ENCODE measurements around the gene KDM5B. TPM values are rescaled to one million over a fixed set of nuclear protein-coding genes. Genes with fewer than 3 reads are reported as not detected.

Gene KDM5B
- total RNA-seq, 1 experiment from 2014 or later, result 62.7 TPM

DNA sequence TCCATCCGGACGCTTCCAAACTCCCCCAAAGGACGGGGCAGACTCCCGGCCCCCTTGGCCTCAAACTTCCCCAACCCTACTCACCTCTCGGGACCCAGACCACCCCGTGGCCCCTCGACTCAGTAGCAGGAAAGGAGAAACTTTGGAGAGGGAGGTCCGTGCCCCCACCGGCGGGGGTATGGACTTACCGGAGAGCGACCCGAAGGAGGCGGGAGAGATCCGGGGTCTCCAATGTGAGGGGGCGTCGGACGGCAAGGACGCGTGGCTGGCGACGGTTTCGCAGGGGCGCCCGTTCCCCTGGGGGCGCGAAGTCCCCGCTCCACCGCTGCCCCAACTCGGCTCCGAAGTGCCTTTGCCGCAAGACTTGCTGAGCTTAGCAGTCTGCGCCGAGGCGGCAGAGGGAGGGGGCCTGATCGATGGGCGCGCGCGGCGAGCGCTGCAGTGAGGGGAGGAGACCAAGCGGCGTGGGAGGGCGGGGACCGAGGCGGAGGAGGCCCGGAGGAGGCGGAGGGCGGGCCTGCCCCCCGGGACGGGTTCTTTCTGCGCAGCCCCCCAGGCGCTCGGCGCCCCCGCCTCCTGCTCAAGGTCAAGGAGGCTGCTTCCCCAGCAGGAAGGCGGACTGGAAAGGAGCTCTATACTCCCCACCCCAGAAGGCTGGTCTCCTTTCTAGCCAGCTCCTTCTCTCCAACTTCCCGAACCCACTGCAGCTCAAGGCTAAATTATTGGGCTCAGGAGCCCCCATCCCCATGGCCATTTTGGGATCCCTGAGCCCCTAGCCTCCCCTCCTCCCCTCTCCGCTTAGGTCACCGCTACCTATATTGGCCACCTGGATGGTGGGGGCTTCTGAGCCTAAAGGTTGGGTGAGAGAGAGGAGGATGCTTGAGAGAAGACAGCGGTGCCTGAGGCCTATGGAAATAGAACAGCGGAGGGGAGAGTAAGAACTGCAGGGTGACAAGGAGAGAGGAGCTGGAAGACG, 97.9 kb downstream of the KDM5B start, which contains the start of gene SYT2:
Gene SYT2 (minus strand): TSS at position 385 of the 976 bp plus-strand sequence. CDS start 104,682 bp downstream, outside the sequence.
- peak within 1 kb of the TSS; percentile 42 for H3K27ac Mint-ChIP-seq (ENCODE audit: unreplicated experiment)
- H3K27me3 Mint-ChIP-seq (ENCODE audit: insufficient read depth, unreplicated experiment), result peaks cover 26% of the 10 kb centered on the region
- Histone ChIP-seq H3K4me1 (0 out of 2 replicates have a peak, but pooled peaks cover 10% of the 10 kb centered on the region), H3K9me3 (no peaks in the 10 kb centered on the region), H3K27me3 (replicated peaks; ENCODE audit: control insufficient read depth, insufficient read depth, low read length) (peaks cover 4% of the 10 kb centered on the region; the same call in 1 of the 2 replicates), H3K36me3 (ENCODE audit: control insufficient read depth, insufficient read depth, low read length) (no peaks in the 10 kb centered on the region), H3K4me3 (ENCODE audit: low read depth, low read length) (peak within 1 kb of the TSS; percentile 33)
- CTCF ChIA-PET, result interaction anchor here (0.7 to 1.3 kb wide), 3 partner anchors 9 to 253 kb away, joined by 3 read pairs; no protein-coding TSS in a partner anchor
- H3K36me3 Mint-ChIP-seq (ENCODE audit: insufficient read depth, unreplicated experiment), result no peaks in the 10 kb centered on the region
- no TSS peak for BruUV-seq (replicated peaks)
- peak in 1 of 2 experiments; percentile 48 for DNase-seq
- intact Hi-C loops (cut with micrococcal nuclease; ENCODE audit: unreplicated experiment), result loop anchor here (10.0 kb wide), 1 partner anchor 106 kb away; no protein-coding TSS in a partner anchor
- no peaks in the 10 kb centered on the region for H3K9me3 Mint-ChIP-seq (ENCODE audit: unreplicated experiment)
- POLR2A ChIA-PET, result interaction anchor here (0.6 kb wide), 1 partner anchor 37 kb away, joined by 5 read pairs; no protein-coding TSS in a partner anchor
- H3K4me1 Mint-ChIP-seq (ENCODE audit: low read depth, unreplicated experiment), result peaks cover 14% of the 10 kb centered on the region
- H3K4me3 Mint-ChIP-seq (ENCODE audit: unreplicated experiment), result peak within 1 kb of the TSS; percentile 71
- TF ChIP-seq, protein P1, sequence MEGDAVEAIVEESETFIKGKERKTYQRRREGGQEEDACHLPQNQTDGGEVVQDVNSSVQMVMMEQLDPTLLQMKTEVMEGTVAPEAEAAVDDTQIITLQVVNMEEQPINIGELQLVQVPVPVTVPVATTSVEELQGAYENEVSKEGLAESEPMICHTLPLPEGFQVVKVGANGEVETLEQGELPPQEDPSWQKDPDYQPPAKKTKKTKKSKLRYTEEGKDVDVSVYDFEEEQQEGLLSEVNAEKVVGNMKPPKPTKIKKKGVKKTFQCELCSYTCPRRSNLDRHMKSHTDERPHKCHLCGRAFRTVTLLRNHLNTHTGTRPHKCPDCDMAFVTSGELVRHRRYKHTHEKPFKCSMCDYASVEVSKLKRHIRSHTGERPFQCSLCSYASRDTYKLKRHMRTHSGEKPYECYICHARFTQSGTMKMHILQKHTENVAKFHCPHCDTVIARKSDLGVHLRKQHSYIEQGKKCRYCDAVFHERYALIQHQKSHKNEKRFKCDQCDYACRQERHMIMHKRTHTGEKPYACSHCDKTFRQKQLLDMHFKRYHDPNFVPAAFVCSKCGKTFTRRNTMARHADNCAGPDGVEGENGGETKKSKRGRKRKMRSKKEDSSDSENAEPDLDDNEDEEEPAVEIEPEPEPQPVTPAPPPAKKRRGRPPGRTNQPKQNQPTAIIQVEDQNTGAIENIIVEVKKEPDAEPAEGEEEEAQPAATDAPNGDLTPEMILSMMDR (IDR thresholded peaks at IDR 0.05; ENCODE audit: insufficient read depth in 1 of 2, low read depth in 1 of 2, low read length in 1 of 2, severe bottlenecking in 1 of 2, unreplicated experiment in 1 of 2), result no peak

DNA sequence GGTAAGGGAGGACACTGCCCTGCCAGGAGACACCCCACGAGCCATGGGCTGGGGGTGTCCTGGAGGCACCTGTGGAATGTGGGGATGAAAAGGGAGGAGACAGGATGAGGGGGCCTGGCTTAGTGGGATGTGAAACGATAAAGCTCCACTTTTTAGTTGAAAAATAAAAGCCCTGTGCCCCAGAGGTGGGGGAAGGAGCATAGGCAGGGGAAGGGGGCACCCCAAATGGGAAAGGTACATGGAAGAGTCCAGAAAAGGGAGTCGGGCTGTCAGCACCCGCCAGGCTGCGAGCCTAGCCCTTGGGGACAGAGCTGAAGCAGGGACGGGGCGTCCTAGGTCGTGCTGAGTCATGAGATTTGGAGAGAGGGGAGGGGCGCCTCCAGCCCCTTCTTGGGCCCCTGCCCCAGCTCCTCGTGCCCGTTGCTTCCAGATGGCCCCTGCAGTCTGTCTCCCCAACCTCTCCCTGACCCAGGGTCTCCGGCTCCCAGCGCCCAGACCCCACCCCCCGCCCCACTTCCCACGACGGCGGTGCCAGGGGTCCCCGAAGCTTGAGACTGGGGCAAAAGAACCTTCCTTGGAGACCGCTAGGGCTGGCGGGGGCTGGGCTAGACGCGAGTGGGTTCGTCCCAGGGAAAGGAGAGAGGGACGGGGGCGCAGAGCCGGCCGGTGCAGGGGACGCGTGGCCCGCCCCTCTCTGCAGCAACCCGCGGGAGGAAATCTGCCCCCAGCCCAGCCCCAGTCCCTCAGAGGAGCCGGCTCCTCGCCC, 98.8 kb downstream of the KDM5B start:
- H3K27me3 ChIP-seq (replicated peaks; ENCODE audit: control insufficient read depth, insufficient read depth, low read length), result peaks cover 4% of the 10 kb centered on the region; the same call in 1 of the 2 replicates
- H3K4me1 Mint-ChIP-seq (ENCODE audit: low read depth, unreplicated experiment), result peaks cover 14% of the 10 kb centered on the region
- TF ChIP-seq, protein P1 (IDR thresholded peaks at IDR 0.05; ENCODE audit: insufficient read depth in 1 of 2, low read depth in 1 of 2, low read length in 1 of 2, severe bottlenecking in 1 of 2, unreplicated experiment in 1 of 2), result no peak
- peak overlapping the region; percentile 42 for H3K27ac Mint-ChIP-seq (ENCODE audit: unreplicated experiment)
- H3K4me3 ChIP-seq (ENCODE audit: low read depth, low read length), result peak overlapping the region; percentile 33
- H3K9me3 Mint-ChIP-seq (ENCODE audit: unreplicated experiment), result no peaks in the 10 kb centered on the region
- ChIA-PET CTCF (interaction anchor here (0.6 to 1.3 kb wide), 4 partner anchors 10 to 253 kb away, joined by 3 read pairs; no protein-coding TSS in a partner anchor), POLR2A (no interaction called here)
- no peak for DNase-seq
- BruUV-seq (replicated peaks), result no TSS peak
- H3K4me3 Mint-ChIP-seq (ENCODE audit: unreplicated experiment), result peak overlapping the region; percentile 71
- H3K9me3 ChIP-seq, result no peaks in the 10 kb centered on the region
- no peaks in the 10 kb centered on the region for H3K36me3 Mint-ChIP-seq (ENCODE audit: insufficient read depth, unreplicated experiment)
- H3K36me3 ChIP-seq (ENCODE audit: control insufficient read depth, insufficient read depth, low read length), result no peaks in the 10 kb centered on the region
- peaks cover 26% of the 10 kb centered on the region for H3K27me3 Mint-ChIP-seq (ENCODE audit: insufficient read depth, unreplicated experiment)
- intact Hi-C loops (cut with micrococcal nuclease; ENCODE audit: unreplicated experiment), result loop anchor here (10.0 kb wide), 1 partner anchor 105 kb away; no protein-coding TSS in a partner anchor
- H3K4me1 ChIP-seq, result 0 out of 2 replicates have a peak, but pooled peaks cover 10% of the 10 kb centered on the region
